ENCODE data around the gene MRPS22. TPM values are rescaled to one million over a fixed set of nuclear protein-coding genes. Genes with fewer than 3 reads are reported as not detected.

Gene MRPS22
- total and polyA plus RNA-seq, 2 of the 8 experiments (the other 6 are each of a cell fraction or from before 2014, with no cell fraction given) = 28.3 to 45.8 TPM

- Histone ChIP-seq H3K23me2 (ENCODE audit: low read depth, low read length) (no peaks in the 10 kb centered on the region), H3K56ac (replicated peaks; ENCODE audit: insufficient read length, low read depth, low read length) (no peak overlapping the region), H3K23ac (ENCODE audit: insufficient read length) (no peak overlapping the region), H3K27ac (ENCODE audit: low read depth, low read length) (no peak overlapping the region), H4K5ac (ENCODE audit: insufficient read length, low read depth, low read length) (no peak overlapping the region), H3K18ac (ENCODE audit: extremely low read depth, low read length) (no peak overlapping the region), H3K4me2 (ENCODE audit: insufficient read depth in 1 of 2, low read depth in 2 of 2, low read length in 2 of 2) (no peak overlapping the region), H3K14ac (ENCODE audit: insufficient read length) (no peak overlapping the region), H3K79me2 (ENCODE audit: control insufficient read depth in 1 of 2, insufficient read depth in 2 of 2, low read length in 2 of 2) (no peaks in the 10 kb centered on the region), H2AK5ac (ENCODE audit: low read depth, low read length) (no peak overlapping the region), H3K9ac (replicated peaks in 1 of 4; ENCODE audit: extremely low read depth in 1 of 4, low read depth in 3 of 4, low read length in 3 of 4) (no peak overlapping the region), H3K79me1 (ENCODE audit: low read depth, low read length) (no peaks in the 10 kb centered on the region), H2BK12ac (ENCODE audit: low read depth, low read length) (no peak overlapping the region), H3K4me3 (ENCODE audit: extremely low read depth in 1 of 4, insufficient read depth in 2 of 4, low read depth in 3 of 4, low read length in 4 of 4) (no peak overlapping the region), H3K4me1 (replicated peaks in 1 of 4; ENCODE audit: control insufficient read depth in 3 of 4, insufficient read depth in 4 of 4, low read length in 3 of 4) (no peaks in the 10 kb centered on the region; a peak in 2 of 7 replicates), H3K9me3 (ENCODE audit: insufficient read depth in 2 of 2, low read depth in 1 of 2, low read length in 1 of 2) (no peaks in the 10 kb centered on the region), H2AFZ (ENCODE audit: low read length) (no peak overlapping the region), H2BK120ac (replicated peaks; ENCODE audit: low read depth, low read length) (no peak overlapping the region), H2BK5ac (ENCODE audit: low read depth, low read length) (no peak overlapping the region), H4K91ac (replicated peaks; ENCODE audit: insufficient read length, low read length) (no peak overlapping the region), H3K27me3 (replicated peaks in 1 of 4; ENCODE audit: control insufficient read depth in 3 of 4, extremely low read depth in 1 of 4, insufficient read depth in 3 of 4, low read length in 3 of 4) (no peaks in the 10 kb centered on the region), H3K36me3 (ENCODE audit: control insufficient read depth in 2 of 4, insufficient read depth in 4 of 4, low read length in 3 of 4) (no peaks in the 10 kb centered on the region), H2BK20ac (ENCODE audit: low read length) (no peak overlapping the region), H4K8ac (ENCODE audit: extremely low read depth, insufficient read depth, low read length) (no peak overlapping the region), H3K4ac (replicated peaks; ENCODE audit: insufficient read length, low read depth, low read length) (no peak overlapping the region), H4K20me1 (replicated peaks in 1 of 2; ENCODE audit: control insufficient read depth in 1 of 2, insufficient read depth in 2 of 2, low read length in 2 of 2) (no peaks in the 10 kb centered on the region), H2BK15ac (ENCODE audit: low read length) (no peak overlapping the region)
- TF ChIP-seq RAD21 (IDR thresholded peaks at IDR 0.05 in 1 of 2, conservative IDR thresholded peaks at IDR 0.05 in 1 of 2; ENCODE audit: low read depth in 2 of 2, low read length in 2 of 2) (no peak), CBX5 (IDR thresholded peaks at IDR 0.05; ENCODE audit: low read depth, low read length) (no peak)
- TF ChIP-seq, protein P1, sequence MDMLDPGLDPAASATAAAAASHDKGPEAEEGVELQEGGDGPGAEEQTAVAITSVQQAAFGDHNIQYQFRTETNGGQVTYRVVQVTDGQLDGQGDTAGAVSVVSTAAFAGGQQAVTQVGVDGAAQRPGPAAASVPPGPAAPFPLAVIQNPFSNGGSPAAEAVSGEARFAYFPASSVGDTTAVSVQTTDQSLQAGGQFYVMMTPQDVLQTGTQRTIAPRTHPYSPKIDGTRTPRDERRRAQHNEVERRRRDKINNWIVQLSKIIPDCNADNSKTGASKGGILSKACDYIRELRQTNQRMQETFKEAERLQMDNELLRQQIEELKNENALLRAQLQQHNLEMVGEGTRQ (IDR thresholded peaks at IDR 0.05; ENCODE audit: low read length) = no peak
- FAIRE-seq (no peak), DNase-seq (ENCODE audit: low read depth in 1 of 2, low spot score in 2 of 2) (no peak)
- ChIA-PET CTCF (ENCODE audit: partially characterized antibody) (interaction anchor here (0.7 to 1.4 kb wide), 8 partner anchors 10 to 318 kb away, joined by 3 to 5 read pairs (median 3); no protein-coding TSS in a partner anchor), POLR2A (ENCODE audit: partially characterized antibody) (no interaction called here)
- 86% methylated on average over 6 of the region's 6 CpGs; no CpG with 5 or more reads in 1 of the 2 experiments for WGBS, 2 experiments (ENCODE audit: extremely low coverage in 1 of 2, insufficient coverage in 1 of 2, insufficient read length in 1 of 2, insufficient replicate concordance in 2 of 2, low coverage in 1 of 2, low lambda C conversion rate in 2 of 2, missing lambda C conversion rate in 1 of 2)
These were observed 46.1 kb upstream of the MRPS22 start for GRCh38 chr3:139297588-139298311.

Measured in H1 (cell line).